Measurements from ENCODE around the gene C6orf136.

DNA sequence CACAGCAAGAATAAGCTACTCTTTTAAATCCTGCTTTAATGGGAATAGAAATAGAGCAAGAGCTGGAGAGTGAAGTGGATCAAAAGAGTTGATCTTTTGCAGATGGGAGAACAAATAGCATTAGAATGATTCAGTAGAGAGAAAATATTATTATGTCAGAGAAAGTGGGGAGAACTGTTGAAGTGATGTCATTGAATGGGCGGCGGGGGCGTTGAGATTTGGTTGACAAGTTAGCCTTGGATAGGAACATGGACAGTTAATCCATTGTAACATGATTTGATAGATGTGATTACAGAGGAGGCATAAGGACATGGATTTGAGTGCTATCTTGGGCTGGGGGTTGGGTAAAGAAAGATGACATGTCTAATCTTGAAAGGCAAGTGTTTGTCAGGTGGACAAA lies 11.1 kb upstream of the C6orf136 start:
- TF ChIP-seq CTCF (conservative IDR thresholded peaks at IDR 0.05 in 1 of 2, IDR thresholded peaks at IDR 0.05 in 1 of 2; ENCODE audit: extremely low read depth in 1 of 2, insufficient read depth in 1 of 2, low read depth in 1 of 2, low read length in 2 of 2) (no peak), EZH2 (IDR thresholded peaks at IDR 0.05; ENCODE audit: borderline replicate concordance, low read length) (no peak)
